Stimulated activated CD8-positive, alpha-beta memory T cell treated with anti-CD3 and anti-CD28 coated beads, Interleukin-7, amount 100 ng/mL, for 1 hour (primary cell): ENCODE results near the gene PPP1R3G.

Experiments used
- DNase-seq, 2 donors: peaks; one replicate each; pipeline ENCODE4 v3.0.0-alpha.2; 2020; ENCODE audit warnings: low read depth in 2 of 2

PPP1R3G gene

DNA sequence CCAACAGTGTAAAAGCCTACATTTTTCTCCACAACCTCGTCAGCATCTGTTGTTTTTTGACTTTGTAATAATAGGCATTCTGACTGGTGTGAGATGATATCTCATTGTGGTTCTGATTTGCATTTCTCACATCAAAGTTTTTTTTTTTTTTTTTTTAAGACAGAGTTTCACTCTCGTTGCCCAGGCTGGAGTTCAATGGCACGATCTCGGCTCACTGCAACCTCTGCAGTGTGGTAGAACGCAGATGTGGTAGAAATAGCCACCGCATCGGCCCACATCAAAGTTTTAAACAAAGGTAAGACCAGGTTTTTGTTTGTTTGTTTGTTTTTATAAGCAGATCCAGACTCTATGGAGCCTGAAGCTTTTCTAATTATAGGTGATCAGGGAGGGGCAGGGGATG, 12.7 kb upstream of the PPP1R3G start:
- no peak for DNase-seq

DNA sequence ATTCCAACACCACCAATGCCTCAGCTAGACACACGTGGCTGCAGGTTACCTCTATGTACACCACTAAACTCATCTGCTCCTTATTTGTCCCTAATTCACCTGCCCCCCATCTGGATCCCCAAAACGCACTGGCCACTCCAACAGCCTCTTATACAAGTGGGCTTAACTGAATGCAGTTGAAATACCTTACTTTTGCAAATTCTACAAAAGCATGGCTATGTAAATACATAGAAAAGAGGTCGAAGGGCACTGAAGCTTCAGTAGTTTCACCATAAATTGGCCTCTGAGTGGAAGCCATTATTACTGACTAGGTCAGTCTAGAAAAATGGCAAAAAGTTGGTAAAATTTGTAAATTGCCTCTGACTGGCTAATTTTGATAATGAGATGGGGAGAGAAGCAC, 11.1 kb upstream of the PPP1R3G start:
- DNase-seq = no peak

DNA sequence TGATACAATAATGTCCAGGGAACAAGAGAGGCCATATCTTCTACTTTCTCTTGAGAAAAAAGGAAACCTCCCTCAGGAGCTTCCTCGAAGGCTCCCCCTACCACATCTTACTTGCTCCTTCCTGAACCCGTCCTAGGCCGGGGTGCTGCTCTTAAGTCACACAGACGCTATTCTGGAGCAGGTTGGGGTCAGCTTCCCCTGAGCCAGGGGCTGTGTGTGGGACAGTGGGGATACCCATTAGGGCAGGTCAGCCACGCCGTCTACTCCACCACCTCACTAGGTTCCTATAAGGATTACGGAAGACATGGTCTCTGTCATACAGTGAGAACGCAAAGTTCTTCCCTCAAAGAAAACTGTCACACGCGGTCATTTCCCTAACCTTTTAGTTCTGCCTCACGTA, 8.2 kb upstream of the PPP1R3G start:
- no peak for DNase-seq

DNA sequence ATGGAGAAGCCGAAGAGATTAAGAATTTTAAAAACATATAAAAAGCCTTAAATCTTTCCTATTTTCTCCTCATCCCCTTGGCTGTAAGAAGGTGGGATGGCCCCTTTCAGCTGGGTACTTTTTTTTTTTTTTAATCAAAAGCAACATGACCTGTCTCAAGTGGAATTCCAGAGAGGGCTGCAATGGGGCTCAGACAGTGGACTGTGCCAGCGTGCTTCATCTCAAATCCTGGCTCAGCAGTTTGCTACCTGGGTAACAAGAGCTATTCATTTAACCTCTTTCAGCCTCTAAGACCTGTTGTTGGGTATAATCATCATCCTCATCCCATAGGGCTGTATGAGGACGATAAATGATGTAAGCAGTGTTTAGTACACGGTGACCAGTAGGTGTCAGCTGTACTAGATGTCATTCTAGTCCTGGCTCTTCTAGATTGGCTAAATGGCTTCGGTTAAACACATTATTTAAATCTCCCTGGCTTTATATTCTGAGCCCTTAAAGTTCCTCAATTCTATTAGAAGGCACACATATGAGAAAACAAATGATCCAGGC, 6.9 kb upstream of the PPP1R3G start:
- DNase-seq = no peak

DNA sequence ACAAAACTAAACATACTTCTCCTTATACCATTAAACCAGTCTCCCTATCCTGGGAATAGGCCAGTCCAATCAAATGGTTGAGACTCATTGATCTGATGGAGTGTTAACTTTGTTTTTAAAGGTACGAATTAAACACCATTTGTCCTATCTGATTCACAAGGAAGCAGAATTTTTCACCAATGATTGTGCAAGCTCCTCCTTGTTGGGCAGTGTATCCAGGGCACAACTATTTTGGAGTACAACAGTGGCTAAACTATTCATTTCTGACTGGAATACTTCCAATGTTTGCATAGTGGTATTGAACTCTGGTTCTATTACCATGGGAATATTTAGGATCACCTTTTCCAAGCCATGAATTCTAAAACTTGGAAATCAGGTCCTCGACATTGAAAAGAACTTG, 5.4 kb upstream of the PPP1R3G start:
- DNase-seq = no peak

DNA sequence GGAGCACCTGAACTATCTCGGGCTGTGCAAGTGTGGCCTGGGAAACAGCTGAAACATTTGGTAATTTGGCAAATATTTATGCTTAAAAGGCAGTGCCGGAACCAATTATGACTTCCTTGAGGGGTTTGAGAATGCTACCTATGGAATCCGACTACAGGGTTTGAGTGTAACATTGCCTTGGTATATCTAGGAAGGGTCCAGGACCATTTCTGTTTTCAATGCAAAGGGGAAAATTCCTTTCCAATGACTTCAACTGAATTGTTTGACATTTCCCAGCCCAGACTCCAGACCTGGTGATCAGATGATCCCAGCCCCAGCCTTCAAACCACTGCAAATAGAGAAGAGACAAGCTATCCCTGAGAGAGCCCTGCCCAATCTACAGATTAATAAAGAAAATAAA, 4.6 kb upstream of the PPP1R3G start:
- no peak for DNase-seq

DNA sequence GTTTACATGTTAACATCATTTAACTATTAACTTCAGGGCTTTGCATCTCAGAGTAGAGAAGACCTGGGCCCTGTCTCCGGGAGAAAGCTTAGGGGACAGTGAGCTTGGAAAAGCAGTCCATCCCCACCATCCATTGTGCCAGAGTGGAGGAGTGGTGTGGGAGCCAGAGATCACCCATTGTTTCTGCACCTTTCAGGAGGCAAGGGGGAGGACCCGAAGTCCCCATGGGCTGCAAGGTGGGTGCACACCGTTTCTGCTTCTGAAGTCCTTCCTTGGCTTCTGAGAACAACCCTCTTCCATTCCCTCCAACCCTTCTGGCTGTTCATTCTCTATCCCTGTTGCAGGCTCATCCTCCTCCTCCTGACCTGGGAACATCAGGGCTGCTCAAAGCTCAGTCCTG, 4.0 kb upstream of the PPP1R3G start:
- DNase-seq = no peak

DNA sequence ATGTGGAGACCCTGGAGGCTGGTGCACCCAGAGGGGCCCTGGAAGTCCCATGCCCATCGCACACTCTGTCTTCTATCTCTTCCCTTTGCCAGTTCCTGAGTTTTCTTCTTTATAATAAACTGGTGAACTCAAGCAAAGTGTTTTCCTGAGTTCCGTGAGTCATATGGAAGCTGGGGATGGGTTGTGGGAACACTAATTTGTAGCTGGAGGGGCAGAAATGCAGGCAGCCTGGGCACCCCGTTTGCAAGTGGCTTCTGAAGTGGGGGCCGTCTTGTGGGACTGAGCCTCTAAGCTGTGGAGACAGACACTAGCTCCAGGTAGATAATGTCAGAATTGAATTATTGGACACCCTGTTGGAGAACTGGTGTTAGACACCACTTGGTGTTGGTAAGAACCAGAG, 3.2 kb upstream of the PPP1R3G start:
- no peak for DNase-seq

DNA sequence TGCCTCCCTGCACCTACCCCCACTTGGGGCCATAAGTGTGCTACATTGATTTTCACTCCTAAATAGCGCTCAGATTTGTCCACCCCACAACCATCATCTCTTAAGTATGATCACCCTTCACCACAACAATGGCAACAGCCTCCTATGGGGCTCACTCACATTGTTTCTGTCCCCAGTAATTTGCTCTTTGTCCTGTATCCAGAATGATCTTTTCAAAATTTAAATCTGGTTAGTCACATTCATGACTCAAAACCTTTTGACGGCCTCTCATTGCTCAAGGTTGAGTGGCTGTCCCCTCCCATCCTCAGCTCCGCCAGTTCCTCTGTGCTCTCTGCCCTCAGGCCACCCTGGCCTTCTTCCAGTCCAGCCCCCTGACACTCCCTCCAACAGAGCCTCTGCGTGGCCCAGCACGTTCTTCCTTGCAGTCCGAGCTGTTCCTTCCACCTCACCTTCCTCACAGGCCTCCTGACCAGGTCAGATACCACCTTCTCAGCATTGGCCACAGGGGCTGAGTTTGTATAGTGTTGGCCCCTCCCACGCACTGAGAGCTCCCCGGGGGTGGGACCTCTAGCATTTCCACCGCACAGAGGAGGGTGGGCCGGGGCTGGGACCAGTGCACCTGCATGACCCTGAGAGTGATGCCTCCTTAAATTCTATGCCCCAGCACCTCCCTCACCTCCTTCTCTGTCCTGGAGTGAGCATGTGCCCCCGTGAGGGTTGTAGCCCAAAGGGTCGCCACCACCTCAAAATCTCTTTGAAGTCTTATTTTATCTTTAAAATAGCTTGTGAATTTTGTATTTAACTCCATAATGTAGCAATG, 2.4 kb upstream of the PPP1R3G start:
- no peak for DNase-seq

DNA sequence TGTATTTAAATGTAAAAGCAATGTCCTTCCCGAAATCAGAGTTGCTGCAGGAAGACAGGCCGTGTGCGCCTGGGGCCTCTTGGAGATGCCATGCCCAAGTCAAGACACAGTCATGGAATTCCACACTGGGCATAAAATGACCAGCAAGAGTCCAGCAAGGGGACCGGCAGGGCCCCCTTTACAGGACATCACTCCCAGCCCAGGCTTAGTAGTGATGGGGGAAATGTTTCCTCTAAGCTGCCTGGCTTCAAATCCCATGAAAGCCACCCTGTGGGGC, 1.9 kb upstream of the PPP1R3G start:
- no peak for DNase-seq

DNA sequence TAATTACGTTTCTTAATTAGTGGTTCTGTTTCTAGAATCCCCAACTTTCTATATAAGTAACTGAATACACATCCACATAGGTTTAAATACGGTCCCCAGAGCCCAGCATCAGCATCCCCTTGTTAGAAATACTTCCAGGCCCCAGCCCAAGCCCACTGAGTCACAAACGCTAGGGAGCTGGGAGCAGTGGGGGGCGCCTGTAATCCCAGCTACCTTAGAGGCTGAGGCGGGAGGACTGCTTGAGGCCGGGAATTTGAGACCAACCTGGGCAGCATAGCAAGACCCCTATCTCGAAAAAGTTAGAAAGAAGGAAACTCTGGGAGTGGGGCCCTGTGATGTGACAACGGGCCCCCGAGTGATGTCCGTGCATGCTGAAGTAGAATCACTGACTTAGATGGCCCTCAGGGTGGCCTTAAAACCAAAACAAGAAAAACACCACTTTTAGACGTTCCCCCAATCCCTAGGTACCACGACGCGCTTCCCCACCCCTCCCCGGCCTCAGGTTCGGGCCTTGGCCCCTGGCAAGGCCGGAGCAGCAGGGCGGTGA, 1.3 kb upstream of the PPP1R3G start:
- DNase-seq = no peak

DNA sequence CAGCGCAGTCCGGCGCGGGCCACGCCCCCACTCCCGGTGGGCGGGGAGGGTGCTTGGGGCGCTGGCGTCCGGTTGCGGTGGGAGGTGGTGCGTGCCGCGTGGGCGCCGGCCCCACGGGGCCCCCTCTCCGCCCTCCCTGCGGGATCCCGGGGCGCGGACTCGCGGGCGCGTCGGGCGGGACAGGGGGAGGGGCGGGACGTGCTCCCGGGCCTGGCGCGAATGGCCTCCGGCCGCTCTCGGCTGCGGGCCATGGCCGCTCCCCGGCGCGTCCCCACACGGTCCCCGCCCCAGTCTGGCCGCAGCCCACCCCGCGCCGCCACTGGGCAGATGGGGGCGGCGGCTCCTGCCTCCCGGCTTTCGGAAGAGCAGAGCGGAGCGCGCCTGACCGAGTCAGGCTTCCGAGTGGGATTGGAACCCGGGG, 771 bp upstream of the PPP1R3G start:
- DNase-seq = no peak

DNA sequence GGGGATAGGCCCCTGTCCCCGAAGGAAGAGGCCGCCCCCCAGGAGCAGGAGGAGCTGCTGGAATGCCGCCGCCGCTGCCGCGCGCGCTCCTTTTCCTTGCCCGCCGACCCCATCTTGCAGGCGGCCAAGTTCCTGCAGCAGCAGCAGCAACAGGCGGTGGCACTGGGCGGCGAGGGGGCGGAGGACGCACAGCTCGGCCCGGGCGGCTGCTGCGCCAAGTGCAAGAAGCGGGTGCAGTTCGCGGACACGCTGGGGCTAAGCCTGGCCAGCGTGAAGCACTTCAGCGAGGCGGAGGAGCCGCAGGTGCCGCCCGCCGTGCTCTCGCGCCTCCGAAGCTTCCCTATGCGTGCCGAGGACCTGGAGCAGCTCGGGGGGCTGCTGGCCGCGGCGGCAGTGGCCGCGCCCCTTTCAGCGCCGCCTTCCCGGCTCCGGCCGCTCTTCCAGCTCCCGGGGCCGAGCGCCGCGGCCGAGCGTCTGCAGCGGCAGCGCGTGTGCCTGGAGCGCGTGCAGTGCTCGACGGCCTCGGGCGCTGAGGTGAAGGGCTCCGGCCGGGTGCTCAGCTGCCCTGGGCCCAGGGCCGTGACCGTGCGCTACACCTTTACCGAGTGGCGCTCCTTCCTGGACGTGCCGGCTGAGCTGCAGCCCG, 630 bp downstream of the PPP1R3G start:
- DNase-seq = no peak

DNA sequence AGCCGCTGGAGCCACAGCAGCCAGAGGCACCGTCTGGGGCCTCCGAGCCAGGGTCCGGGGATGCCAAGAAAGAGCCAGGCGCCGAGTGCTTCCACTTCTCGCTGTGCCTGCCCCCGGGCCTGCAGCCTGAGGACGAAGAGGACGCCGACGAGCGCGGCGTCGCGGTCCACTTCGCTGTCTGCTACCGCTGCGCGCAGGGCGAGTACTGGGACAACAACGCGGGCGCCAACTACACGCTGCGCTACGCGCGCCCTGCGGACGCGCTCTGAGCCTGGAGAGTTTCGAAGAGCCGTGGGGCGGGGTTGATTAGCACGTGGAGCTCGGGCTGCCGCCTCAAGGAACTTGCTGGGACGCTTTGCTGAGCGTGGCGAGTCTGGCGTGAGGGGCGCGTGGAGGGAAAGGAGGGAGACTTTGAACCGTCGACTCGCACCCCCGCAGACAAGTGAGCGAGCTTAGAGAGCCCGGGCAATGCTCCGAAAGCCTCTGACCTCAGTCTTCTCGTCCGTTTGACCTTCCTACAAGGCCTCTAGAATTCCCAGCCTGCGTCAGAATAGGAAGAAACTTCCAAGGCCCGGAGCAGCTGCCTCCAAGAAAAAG, 1.3 kb downstream of the PPP1R3G start:
- DNase-seq = no peak

DNA sequence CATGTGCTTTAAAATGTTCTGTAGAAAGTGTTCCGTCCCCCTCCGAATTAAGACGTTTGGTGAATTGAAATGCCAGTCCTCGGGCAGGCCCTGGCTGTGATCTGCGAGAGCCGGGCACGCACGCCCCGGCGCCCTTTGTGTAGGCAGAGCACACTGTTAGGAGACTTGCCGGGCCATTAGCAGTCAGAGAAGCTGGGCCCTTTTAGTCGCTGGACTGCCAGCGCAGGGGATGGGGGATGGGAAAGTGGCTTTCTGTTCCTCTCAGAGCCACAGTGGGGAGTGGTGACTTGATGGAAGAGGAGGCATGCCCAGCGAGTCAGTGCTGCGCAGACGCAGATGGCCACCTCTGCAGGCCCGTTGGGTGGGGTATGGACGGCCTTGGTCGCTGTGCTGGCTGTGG, 2.2 kb downstream of the PPP1R3G start:
- no peak for DNase-seq

DNA sequence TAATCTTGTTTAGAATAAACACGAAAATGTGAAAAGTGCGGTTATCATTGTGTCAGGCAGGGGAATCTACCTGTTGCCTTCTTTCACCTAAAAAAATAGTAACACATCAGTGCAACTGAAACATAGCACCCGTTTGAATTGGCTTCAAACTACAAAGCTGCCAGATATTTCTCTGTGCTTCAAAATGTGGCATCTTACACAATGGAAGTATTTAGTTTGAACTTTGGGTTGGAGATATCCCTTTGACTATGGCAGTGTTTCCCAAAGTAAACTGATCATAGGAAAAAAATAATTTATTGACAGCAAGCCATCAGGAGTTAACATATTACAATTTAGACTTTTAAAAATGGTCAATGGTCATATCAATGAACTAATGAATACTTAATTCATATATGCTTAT, 3.6 kb downstream of the PPP1R3G start:
- no peak for DNase-seq

DNA sequence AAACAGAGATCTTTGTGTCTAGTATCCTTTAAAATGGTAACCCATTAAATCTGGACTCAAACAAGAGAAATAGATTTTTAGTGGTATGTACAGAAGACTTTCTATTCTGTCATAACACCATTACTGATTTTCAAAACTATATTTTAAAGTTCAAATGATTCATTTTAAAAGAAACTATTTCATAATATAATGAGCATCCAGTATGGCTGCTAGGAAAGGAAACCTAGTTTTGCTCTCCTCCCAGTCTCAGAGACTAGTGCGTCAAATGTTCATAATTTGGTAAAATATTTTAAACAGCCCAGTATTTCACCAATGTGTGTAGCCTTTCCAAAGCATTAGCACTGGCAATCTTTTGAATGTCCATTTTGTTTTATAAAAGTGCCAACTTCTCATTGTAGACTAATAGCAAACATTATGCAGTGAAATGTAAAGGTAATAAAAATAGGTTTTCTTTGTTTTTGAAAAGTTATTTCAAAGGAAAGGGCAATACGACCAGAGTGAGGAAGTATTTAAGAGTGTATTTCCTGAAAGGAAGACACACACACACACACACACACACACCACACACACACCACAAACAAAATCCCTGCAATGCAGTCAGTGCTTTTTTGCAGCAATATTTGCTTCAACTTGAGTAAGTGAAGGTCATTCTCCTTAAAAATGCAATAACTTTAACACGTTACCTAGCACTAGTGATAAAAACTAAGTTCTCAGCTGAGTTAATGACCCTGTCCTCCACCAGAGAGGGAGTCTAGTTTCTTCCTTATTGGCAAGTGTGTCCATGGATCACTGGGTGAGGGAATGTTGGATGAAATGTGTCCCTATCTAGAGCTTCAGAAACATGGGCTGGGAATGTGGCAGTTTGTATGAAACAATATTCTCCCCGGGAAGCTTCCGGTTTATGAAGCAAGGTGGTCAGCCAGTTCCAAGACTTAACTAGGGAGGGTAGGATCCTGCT, 4.6 kb downstream of the PPP1R3G start:
- no peak for DNase-seq

DNA sequence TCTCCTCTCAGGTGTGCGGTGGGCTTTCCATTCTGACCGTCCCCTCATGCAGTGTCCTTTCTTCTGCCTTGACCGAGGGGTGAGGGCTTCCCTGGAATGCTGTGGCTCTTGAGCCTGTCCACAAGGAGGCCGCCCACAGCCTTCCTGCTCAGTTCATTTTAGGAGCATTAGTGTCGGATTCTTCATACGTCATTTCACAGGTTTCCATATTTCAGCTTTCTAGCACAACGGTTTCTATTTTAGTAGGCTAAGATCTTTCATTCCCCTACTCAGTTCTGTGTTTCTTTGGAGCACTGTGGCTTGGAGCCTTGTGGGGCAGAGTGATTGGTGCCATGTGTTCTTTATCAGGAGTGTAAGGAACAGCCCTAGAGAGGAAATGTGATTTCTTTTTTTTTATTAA, 5.5 kb downstream of the PPP1R3G start:
- DNase-seq = no peak

DNA sequence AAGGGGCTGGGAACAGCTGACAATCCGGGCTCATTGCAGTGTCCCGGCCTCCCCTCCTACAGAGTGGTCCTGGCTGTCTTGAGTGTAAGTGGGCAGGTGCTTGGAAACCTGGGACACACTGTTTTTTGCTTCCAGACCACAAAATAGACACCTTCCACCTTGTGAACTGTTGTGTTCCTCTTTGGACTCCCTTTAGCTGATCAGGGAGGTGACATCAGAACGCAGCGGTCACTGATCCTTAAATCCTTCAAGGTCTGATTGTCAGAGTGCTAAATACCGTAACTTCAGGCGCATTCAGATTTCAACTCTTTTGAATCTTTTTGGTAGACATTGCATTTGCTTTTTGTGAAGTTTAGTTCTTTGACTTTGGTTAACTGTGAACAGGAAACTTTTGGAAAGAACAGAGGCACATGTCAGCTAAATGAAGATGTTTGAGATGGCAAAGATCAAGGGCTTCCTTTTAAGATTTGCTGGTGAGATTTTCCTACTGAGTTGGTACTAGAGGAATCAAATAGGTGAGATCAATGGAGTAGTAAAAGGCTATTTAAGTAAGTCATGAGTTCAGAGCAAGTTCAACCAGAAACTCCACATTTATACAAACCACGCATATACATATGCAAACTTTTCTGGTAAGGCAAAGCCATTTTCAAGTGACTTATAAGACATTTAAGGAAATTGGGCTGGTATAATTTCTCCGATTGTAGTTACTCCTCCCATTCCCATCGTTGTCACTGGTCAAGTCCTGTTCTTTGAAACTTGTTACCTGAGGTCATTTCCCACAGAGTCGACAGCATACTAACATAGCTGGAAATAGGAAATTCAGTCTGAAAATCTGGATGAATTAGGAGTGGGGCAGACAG, 6.3 kb downstream of the PPP1R3G start:
- no peak for DNase-seq

DNA sequence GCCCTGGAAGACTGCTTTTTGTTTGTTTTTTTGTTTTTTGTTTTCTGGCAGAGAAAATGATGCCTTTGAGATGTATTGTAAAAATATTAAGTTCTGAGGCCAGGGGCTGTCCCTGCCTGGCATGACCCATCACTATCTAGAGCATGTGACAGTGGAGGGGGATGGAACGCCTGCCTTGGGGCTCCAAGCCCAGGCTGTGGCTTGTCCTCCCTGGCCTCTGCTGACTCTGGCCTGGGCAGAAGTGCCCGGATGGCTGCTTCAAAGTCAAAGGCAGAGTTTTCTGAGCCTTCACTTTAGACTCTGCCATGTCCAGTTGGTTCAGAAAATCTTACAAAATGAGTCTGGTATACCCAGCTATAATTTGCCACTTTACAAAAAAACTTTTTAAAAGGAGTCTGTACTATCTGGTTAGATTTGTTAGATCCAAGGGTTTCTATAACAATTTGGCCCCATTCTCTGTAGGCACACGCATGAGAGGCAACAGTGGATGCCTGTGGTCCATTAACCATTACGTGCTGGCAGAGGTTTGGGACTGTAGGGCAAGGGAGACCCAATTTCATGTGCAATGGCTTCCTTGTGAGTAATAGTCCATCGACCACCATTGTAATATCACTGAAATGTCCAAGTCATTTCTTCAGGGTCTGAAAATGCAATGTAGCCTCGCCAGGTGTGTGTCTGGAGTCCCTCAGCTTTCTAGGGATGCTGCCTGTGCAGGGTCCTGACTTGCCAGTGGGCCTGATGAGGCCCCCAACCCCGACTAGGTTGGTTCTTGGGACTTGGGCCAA, 8.3 kb downstream of the PPP1R3G start:
- no peak for DNase-seq
